GM12873 (cell line): ENCODE data around the gene PSMB3.

Experiments used
- TF ChIP-seq, protein P1 (sequence below): IDR thresholded peaks from 2 replicates; pipeline ENCODE4 v1.5.1; 2012; ENCODE audit warnings: low read depth, mild to moderate bottlenecking, moderate library complexity, low read length, control low read depth; ENCODE audit not compliant: insufficient read depth; ENCODE audit errors: missing control alignments

The PSMB3 gene

DNA sequence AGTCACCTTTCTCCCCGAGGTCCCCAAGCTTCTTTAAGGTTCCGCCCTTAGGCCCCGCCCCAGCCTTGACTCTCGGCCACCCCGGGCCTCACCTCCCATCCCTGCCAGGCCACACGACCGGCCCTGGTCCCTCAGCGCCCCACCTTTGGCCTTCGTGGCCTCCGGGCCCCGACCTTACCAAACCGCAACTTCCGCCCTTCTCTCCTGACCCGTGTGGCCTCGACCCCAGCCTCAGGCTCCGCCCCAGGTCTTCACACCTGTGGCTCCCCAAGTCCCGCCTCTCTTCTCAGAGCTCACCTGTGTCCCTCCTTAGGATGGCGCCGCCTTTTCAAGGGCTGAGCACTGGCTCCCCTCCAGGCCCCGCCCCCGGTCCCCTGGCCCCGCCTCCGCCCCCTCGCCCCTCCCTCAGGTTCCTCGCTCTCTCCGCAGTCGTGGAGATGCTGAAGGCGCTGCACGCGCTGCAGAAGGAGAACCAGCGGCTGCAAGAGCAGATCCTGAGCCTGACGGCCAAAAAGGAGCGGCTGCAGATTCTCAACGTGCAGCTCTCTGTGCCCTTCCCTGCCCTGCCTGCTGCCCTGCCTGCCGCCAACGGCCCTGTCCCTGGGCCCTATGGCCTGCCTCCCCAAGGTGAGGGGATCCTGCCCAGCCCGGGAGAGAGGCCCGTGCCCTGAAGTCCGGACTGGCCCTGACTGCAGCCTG is 32.4 kb upstream of the PSMB3 start:
- TF ChIP-seq, protein P1, sequence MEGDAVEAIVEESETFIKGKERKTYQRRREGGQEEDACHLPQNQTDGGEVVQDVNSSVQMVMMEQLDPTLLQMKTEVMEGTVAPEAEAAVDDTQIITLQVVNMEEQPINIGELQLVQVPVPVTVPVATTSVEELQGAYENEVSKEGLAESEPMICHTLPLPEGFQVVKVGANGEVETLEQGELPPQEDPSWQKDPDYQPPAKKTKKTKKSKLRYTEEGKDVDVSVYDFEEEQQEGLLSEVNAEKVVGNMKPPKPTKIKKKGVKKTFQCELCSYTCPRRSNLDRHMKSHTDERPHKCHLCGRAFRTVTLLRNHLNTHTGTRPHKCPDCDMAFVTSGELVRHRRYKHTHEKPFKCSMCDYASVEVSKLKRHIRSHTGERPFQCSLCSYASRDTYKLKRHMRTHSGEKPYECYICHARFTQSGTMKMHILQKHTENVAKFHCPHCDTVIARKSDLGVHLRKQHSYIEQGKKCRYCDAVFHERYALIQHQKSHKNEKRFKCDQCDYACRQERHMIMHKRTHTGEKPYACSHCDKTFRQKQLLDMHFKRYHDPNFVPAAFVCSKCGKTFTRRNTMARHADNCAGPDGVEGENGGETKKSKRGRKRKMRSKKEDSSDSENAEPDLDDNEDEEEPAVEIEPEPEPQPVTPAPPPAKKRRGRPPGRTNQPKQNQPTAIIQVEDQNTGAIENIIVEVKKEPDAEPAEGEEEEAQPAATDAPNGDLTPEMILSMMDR: no peak

DNA sequence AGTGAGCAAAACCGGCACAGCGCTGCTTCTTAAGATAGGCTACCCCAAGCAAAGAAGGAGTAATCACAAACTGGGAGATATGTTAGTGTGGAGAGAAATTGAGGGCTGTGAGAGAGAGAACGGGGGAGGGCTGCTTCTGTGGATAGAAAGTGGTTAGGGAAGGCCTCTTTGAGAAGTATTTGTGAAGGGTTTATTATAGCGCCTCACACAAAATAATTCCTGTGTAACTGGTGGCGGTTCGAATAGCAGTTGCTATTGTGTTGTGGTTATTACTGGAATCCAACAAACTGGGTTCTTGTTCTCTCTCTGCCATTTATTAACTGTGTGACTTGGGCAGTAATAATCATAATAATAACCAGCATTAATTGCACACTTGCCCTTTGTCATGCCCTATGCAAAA is 31.6 kb upstream of the PSMB3 start:
- TF ChIP-seq, protein P1: no peak

DNA sequence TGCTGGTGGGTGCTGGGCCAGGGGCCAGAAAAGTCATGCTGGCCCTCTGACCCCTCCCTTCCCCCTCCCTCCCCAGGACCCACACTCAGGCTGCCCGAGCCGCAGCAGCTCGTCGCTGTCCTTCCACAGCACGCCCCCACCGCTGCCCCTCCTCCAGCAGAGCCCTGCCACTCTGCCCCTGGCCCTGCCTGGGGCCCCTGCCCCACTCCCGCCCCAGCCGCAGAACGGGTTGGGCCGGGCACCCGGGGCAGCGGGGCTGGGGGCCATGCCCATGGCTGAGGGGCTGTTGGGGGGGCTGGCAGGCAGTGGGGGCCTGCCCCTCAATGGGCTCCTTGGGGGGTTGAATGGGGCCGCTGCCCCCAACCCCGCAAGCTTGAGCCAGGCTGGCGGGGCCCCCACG is 30.7 kb upstream of the PSMB3 start:
- TF ChIP-seq, protein P1: no peak

DNA sequence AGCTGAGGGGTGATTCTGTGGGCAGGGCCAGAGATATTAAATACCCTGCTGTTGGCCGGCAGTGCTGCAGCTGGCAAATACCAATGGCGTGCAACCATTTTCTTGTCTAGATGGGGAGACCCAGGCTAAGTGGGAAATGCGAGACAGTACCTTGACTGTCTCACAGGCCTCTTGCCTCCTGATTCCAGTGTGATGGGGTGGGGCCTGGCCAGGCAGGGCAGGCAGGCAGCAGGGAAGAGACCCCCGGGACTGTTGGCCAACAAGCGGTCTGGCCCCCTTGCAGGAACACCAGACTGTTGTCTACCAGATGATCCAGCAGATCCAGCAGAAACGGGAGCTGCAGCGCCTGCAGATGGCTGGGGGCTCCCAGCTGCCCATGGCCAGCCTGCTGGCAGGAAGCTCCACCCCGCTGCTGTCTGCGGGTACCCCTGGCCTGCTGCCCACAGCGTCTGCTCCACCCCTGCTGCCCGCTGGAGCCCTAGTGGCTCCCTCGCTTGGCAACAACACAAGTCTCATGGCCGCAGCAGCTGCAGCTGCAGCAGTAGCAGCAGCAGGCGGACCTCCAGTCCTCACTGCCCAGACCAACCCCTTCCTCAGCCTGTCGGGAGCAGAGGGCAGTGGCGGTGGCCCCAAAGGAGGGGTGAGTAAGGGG is 28.1 kb upstream of the PSMB3 start:
- TF ChIP-seq, protein P1: no peak

DNA sequence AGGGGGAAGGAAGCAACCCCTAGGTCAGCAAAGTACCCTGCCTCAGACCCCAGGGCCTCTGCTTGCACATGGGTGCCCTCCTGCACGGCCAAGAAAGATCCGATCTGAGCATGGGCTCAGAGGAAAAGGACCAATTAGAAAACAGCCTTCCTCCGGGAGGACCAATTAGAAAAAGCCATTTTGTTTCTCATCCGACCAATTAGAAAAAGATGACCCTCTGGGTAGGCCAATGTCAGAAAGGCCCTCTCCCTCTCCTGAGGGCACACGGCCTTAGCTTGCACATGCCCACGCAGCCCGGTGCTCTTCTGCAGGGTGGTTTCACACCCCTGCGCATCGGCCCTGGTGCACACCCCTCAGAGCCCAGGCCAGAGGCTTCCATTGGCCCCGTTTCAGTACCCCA is 27.5 kb upstream of the PSMB3 start:
- TF ChIP-seq, protein P1: no peak

DNA sequence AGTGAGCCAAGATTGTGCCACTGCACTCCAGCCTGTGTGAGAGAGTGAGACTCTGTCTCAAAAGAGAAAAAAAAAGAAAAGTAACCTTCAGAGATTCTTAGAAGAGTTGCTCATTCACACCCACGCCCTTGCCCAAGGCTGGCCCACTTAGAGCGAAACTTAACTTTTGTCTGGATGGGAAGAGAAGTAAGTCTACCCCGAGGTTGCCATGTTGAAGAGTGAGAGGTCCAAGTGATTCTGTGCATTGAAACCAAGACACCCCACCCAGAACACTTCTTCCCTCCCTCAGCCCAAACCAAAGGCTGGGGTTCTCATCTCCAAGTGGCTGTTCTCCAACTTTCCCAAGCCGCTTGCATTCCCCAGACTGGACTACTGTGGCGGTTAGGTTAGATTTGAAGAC is 24.8 kb upstream of the PSMB3 start:
- TF ChIP-seq, protein P1: no peak

DNA sequence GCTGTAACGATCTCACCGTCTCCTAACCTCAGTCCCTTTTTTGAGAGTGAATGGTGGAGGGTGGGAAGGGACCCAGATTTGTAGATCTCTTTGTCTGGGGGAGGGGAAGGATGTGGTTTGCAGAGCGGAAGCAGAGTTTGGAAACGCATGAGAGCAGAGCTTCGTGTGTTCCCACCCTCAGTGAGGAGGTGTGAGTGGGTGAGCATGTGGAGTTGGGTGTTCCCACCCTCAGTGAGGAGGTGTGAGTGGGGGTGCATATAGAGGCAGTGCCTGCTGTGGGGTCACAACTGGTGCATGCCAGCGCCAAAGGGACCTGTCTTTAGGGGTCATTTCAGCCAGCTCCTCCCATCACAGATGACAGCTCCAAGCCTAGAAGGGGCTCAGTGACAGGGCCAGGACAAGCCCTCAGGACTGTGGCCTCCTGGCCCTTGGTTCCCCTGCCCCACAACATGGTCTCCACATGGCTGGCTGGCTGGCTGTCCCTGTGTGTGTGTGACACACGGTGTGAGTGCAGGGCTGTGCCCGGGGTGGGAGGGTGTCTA is 24.2 kb upstream of the PSMB3 start:
- TF ChIP-seq, protein P1: no peak
